Measurements from ENCODE around the gene IL17C.

DNA sequence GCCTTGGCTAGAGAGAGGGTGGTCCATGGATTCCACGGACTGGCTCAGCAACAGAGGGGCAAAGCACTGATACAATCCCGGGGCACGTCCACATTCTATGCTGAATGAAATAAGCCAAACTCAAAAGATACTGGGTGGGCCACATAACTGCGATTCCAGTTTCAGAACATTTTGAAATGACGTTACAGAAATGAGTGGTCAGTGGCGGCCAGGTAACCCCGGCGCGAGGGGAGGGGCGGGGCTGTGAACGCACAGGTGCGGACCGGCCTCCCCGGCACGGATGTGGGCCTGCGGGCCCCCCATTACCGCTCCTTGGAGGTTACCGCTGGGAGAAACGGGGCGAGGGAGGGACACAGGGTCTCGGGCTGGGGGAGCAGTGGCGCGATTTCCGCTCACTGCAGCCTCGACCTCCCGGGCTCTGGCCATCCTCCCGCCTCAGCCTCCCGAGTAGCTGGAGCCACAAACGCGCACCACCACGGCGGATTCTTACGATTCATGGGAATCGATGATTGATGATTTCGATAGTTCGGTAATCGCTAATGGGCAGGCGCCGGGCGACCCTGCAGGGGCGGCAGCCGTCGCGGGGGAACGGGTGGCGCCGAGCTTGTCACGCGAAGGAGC is 24.0 kb downstream of the IL17C start:
- TF ChIP-seq TAF1 (IDR thresholded peaks at IDR 0.05; ENCODE audit: borderline replicate concordance, low read depth, low read length) (no peak), JUNB (IDR thresholded peaks at IDR 0.05) (no peak), HDAC2 (IDR thresholded peaks at IDR 0.05) (0 out of 2 replicates have a peak, but pooled peaks have one; percentile 83), JUND (IDR thresholded peaks at IDR 0.05; ENCODE audit: low read depth, low read length) (no peak), POLR2A (IDR thresholded peaks at IDR 0.05; ENCODE audit: low read depth, low read length) (no peak), ATF7 (IDR thresholded peaks at IDR 0.05; ENCODE audit: low read depth) (no peak), EZH2 (IDR thresholded peaks at IDR 0.05; ENCODE audit: borderline replicate concordance, control insufficient read depth, low read depth, low read length) (no peak), CREB1 (IDR thresholded peaks at IDR 0.05; ENCODE audit: low read depth) (no peak), ETV6 (conservative IDR thresholded peaks at IDR 0.05 in 1 of 2, IDR thresholded peaks at IDR 0.05 in 1 of 2; ENCODE audit: borderline replicate concordance in 1 of 2, low read depth in 1 of 2) (no peak), CHD2 (IDR thresholded peaks at IDR 0.05; ENCODE audit: borderline replicate concordance, low read depth, low read length) (no peak), EP300 (IDR thresholded peaks at IDR 0.05; ENCODE audit: borderline replicate concordance in 1 of 2, control insufficient read depth in 1 of 2, low read depth in 2 of 2, low read length in 2 of 2) (no peak)
- TF ChIP-seq, protein P1, sequence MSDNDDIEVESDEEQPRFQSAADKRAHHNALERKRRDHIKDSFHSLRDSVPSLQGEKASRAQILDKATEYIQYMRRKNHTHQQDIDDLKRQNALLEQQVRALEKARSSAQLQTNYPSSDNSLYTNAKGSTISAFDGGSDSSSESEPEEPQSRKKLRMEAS (IDR thresholded peaks at IDR 0.05; ENCODE audit: low read depth, low read length): no peak
- TF ChIP-seq, protein P2, sequence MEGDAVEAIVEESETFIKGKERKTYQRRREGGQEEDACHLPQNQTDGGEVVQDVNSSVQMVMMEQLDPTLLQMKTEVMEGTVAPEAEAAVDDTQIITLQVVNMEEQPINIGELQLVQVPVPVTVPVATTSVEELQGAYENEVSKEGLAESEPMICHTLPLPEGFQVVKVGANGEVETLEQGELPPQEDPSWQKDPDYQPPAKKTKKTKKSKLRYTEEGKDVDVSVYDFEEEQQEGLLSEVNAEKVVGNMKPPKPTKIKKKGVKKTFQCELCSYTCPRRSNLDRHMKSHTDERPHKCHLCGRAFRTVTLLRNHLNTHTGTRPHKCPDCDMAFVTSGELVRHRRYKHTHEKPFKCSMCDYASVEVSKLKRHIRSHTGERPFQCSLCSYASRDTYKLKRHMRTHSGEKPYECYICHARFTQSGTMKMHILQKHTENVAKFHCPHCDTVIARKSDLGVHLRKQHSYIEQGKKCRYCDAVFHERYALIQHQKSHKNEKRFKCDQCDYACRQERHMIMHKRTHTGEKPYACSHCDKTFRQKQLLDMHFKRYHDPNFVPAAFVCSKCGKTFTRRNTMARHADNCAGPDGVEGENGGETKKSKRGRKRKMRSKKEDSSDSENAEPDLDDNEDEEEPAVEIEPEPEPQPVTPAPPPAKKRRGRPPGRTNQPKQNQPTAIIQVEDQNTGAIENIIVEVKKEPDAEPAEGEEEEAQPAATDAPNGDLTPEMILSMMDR (IDR thresholded peaks at IDR 0.05 in 2 of 3, conservative IDR thresholded peaks at IDR 0.05 in 1 of 3; ENCODE audit: control insufficient read depth in 2 of 3, extremely low read depth in 1 of 3, insufficient read depth in 1 of 3, low read depth in 3 of 3, low read length in 3 of 3): no peak
- TF ChIP-seq, protein P3, sequence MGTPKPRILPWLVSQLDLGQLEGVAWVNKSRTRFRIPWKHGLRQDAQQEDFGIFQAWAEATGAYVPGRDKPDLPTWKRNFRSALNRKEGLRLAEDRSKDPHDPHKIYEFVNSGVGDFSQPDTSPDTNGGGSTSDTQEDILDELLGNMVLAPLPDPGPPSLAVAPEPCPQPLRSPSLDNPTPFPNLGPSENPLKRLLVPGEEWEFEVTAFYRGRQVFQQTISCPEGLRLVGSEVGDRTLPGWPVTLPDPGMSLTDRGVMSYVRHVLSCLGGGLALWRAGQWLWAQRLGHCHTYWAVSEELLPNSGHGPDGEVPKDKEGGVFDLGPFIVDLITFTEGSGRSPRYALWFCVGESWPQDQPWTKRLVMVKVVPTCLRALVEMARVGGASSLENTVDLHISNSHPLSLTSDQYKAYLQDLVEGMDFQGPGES (IDR thresholded peaks at IDR 0.05): no peak
